ENCODE data around the gene SLC6A15. TPM values are rescaled to one million over a fixed set of nuclear protein-coding genes. Genes with fewer than 3 reads are reported as not detected.

Gene SLC6A15
- total and polyA plus RNA-seq, 9 of the 15 experiments (the other 6 are each of a cell fraction or from before 2014, with no cell fraction given), result not detected

- Histone ChIP-seq H3K9ac (ENCODE audit: insufficient read depth in 1 of 2, low read depth in 2 of 2, low read length in 2 of 2) (no peak overlapping the region), H3K4me3 (no peak overlapping the region), H3K9me3 (replicated peaks; ENCODE audit: control insufficient read depth, insufficient read depth, low read depth, low read length) (no peaks in the 10 kb centered on the region), H3K4me2 (ENCODE audit: insufficient read depth, low read length) (no peak overlapping the region), H3K36me3 (ENCODE audit: control insufficient read depth, insufficient read depth, low read length) (no peaks in the 10 kb centered on the region), H4K20me1 (replicated peaks; ENCODE audit: control insufficient read depth, insufficient read depth, low read length) (no peaks in the 10 kb centered on the region), H3K27me3 (ENCODE audit: control insufficient read depth in 2 of 2, insufficient read depth in 2 of 2, low read length in 2 of 2) (no peaks in the 10 kb centered on the region), H3K4me1 (replicated peaks in 1 of 2; ENCODE audit: control insufficient read depth in 2 of 2, insufficient read depth in 2 of 2, low read length in 2 of 2) (no peaks in the 10 kb centered on the region), H3K27ac (ENCODE audit: extremely low read depth, low read depth, low read length) (no peak overlapping the region), H3K79me2 (ENCODE audit: control insufficient read depth, insufficient read depth, low read length) (no peaks in the 10 kb centered on the region), H3K9me1 (ENCODE audit: control insufficient read depth, insufficient read depth, low read length) (no peaks in the 10 kb centered on the region), H2AFZ (ENCODE audit: low read depth, low read length) (no peak overlapping the region)
- FAIRE-seq (no peak), ATAC-seq (no peak), DNase-seq (ENCODE audit: extremely low read depth in 1 of 4, low spot score in 3 of 4) (no peak)
- BruUV-seq (replicated peaks), result no TSS peak
- intact Hi-C loops (cut with micrococcal nuclease) (no loop called here), in situ Hi-C loops (cut with MboI) (no loop called here)
- WGBS (ENCODE audit: insufficient coverage, low coverage, missing lambda C conversion rate), result 5% methylated on average over 1 of the region's 1 CpG
- CTCF ChIA-PET (ENCODE audit: low intra/inter-chr PET ratio), result no interaction called here
- no peak for TF ChIP-seq MYNN (IDR thresholded peaks at IDR 0.05)
- TF ChIP-seq MYNN (CRISPR knock-in tag; IDR thresholded peaks at IDR 0.05), result no peak
- POLR2A ChIA-PET, result no interaction called here
These were observed 6.7 kb upstream of the SLC6A15 start for GRCh38 chr12:84919271-84919670.

DNA sequence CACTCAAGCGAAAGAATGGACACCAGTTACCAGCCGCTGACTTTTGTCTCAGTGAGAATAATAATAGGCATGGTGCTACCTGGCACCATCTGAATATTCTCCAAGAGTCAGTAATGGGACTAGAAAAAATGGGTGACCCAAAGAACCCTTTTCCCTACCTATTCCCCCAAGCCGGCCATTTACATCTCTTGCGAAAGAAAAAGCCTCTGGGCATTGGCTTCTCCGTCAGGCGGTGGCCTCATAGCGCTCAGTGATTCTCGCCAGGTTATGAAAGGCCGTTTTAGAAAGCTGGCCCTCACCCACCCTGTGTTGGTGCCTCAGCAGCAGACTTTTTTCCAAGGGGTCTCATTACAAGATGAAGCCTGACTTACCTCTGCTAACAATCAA, 523 bp upstream of the SLC6A15 start:
- no peak overlapping the region for H3K4me3 ChIP-seq
- intact Hi-C loops (cut with micrococcal nuclease), result no loop called here

More for the DNA sequence above, 523 bp upstream of the SLC6A15 start:
- Histone ChIP-seq H3K9me3 (replicated peaks; ENCODE audit: control insufficient read depth, insufficient read depth, low read depth, low read length) (no peaks in the 10 kb centered on the region), H2AFZ (ENCODE audit: low read depth, low read length) (no peak overlapping the region), H3K9me1 (ENCODE audit: control insufficient read depth, insufficient read depth, low read length) (no peaks in the 10 kb centered on the region), H3K27me3 (ENCODE audit: control insufficient read depth in 2 of 2, insufficient read depth in 2 of 2, low read length in 2 of 2) (no peaks in the 10 kb centered on the region), H3K79me2 (ENCODE audit: control insufficient read depth, insufficient read depth, low read length) (no peaks in the 10 kb centered on the region), H4K20me1 (replicated peaks; ENCODE audit: control insufficient read depth, insufficient read depth, low read length) (no peaks in the 10 kb centered on the region), H3K36me3 (ENCODE audit: control insufficient read depth, insufficient read depth, low read length) (no peaks in the 10 kb centered on the region), H3K27ac (ENCODE audit: extremely low read depth, low read depth, low read length) (no peak overlapping the region), H3K9ac (ENCODE audit: insufficient read depth in 1 of 2, low read depth in 2 of 2, low read length in 2 of 2) (no peak overlapping the region), H3K4me2 (ENCODE audit: insufficient read depth, low read length) (no peak overlapping the region), H3K4me1 (replicated peaks in 1 of 2; ENCODE audit: control insufficient read depth in 2 of 2, insufficient read depth in 2 of 2, low read length in 2 of 2) (no peaks in the 10 kb centered on the region)
- TF ChIP-seq, protein P1, sequence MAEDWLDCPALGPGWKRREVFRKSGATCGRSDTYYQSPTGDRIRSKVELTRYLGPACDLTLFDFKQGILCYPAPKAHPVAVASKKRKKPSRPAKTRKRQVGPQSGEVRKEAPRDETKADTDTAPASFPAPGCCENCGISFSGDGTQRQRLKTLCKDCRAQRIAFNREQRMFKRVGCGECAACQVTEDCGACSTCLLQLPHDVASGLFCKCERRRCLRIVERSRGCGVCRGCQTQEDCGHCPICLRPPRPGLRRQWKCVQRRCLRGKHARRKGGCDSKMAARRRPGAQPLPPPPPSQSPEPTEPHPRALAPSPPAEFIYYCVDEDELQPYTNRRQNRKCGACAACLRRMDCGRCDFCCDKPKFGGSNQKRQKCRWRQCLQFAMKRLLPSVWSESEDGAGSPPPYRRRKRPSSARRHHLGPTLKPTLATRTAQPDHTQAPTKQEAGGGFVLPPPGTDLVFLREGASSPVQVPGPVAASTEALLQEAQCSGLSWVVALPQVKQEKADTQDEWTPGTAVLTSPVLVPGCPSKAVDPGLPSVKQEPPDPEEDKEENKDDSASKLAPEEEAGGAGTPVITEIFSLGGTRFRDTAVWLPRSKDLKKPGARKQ (CRISPR knock-in tag; IDR thresholded peaks at IDR 0.05), result no peak
- TF ChIP-seq NR2F6 (CRISPR knock-in tag; IDR thresholded peaks at IDR 0.05) (no peak), FOXJ2 (tag; IDR thresholded peaks at IDR 0.05) (no peak)
- in situ Hi-C loops (cut with MboI), result no loop called here
- no peak for FAIRE-seq
- no peak for ATAC-seq
- ChIA-PET POLR2A (no interaction called here), CTCF (ENCODE audit: low intra/inter-chr PET ratio) (no interaction called here)
- 8% methylated on average over 9 of the region's 9 CpGs for WGBS (ENCODE audit: insufficient coverage, low coverage, missing lambda C conversion rate)
- DNase-seq (ENCODE audit: extremely low read depth in 1 of 4, low spot score in 3 of 4), result no peak
- no TSS peak for BruUV-seq (replicated peaks)

All from K562 (cell line).